UCSD-AML1 (cell line): ENCODE results near the gene TSR1.
"Not testable (repeated sequence)": the region's sequence is repeated elsewhere in the genome, so short reads cannot be mapped to it uniquely, and the experiment has no call there.

Experiments used
- DNase-seq: peaks from one replicate; lab custom pipeline; 2025; ENCODE audit not compliant: unreplicated experiment; lab: John Stamatoyannopoulos, UW

The TSR1 gene

GRCh38 chr17:2338315-2338657 lies 2.0 kb upstream of the TSR1 start:
- no peak for DNase-seq

- peak; percentile 69 for DNase-seq
Measured at GRCh38 chr17:2337544-2338314, 1.5 kb upstream of the TSR1 start.

GRCh38 chr17:2336852-2337543 lies 741 bp upstream of the TSR1 start, which contains the start of gene SGSM2:
SGSM2 (plus strand) TSS chr17:2337501; CDS start chr17:2337689, 188 bp downstream.
- DNase-seq = peak; percentile 69

GRCh38 chr17:2335726-2336214 lies 487 bp downstream of the TSR1 start:
- no peak for DNase-seq

GRCh38 chr17:2331303-2331702 lies 5.0 kb downstream of the TSR1 start:
- no peak for DNase-seq

DNA sequence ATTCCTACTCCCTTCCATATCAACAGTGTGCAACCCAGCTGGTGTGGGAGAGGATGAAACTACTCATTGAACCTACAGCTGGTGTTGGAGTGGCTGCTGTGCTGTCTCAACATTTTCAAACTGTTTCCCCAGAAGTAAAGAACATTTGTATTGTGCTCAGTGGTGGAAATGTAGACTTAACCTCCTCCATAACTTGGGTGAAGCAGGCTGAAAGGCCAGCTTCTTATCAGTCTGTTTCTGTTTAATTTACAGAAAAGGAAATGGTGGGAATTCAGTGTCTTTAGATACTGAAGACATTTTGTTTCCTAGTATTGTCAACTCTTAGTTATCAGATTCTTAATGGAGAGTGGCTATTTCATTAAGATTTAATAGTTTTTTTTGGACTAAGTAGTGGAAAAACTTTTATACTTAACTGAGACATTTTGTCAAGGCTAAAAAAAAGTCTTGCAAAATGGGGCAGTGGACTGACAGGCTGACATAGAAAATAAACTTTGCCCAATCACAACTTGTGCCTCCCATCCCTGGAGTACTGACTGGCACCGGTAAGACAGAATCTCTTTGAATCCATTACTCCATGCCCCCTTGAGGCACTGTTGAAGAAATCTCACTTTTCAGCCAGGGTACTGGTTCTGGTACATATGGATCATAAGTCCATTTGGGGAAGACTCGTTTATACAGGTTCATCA lies 12.5 kb downstream of the TSR1 start:
- DNase-seq = no peak

- DNase-seq = no peak
Measured at GRCh38 chr17:2321399-2321798, 14.9 kb downstream of the TSR1 start.

DNA sequence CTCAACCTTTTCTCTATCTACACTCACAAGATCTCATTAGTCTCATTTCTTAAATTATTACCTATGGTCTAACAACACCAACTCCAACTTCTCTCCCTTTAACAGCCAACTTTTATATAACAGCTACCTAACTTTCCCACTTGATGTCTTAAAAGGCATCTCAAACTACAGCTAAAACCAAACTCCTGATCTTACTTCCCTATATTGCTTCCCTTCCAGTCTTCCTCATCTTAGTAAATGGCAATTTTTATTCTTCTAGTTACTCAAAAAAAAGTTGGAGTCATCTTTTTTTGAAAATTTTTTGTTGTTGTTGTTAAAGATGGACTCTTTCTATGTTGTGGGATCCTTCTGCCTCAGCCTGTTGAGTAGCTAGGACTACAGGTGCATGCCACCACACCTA lies 17.2 kb downstream of the TSR1 start:
- no peak for DNase-seq

DNA sequence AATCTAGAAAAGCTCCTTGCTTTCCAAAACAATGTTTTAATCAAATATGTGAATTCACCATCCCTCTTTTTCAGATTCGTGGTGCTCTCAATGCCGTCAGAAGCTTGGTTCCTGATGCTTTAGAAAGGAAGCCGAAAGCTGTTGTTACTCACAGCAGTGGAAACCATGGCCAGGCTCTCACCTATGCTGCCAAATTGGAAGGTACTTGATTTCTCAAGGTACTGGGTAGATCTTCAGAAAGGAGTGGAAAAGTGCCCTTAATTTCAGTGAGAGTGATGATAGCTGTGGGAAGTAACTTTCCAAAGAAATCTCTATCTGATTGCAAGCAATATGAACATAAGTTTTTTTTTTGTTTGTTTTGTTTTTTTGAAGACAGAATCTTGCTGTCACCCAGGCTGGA lies 18.5 kb downstream of the TSR1 start:
- DNase-seq = no peak

DNA sequence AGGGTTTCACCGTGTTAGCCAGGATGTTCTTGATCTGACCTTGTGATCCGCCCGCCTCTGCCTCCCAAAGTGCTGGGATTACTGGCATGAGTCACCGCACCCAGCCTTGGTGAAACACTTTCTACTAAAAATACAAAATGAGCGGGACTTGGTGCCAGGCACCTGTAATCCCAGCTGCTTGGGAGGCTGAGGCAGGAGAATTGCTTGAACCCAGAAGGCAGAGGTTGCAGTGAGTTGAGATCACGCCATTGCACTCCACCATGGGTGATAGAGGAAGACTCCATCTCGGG lies 19.4 kb downstream of the TSR1 start:
- DNase-seq = not testable (repeated sequence)

GRCh38 chr17:2312736-2313135 lies 23.5 kb downstream of the TSR1 start:
- no peak for DNase-seq

DNA sequence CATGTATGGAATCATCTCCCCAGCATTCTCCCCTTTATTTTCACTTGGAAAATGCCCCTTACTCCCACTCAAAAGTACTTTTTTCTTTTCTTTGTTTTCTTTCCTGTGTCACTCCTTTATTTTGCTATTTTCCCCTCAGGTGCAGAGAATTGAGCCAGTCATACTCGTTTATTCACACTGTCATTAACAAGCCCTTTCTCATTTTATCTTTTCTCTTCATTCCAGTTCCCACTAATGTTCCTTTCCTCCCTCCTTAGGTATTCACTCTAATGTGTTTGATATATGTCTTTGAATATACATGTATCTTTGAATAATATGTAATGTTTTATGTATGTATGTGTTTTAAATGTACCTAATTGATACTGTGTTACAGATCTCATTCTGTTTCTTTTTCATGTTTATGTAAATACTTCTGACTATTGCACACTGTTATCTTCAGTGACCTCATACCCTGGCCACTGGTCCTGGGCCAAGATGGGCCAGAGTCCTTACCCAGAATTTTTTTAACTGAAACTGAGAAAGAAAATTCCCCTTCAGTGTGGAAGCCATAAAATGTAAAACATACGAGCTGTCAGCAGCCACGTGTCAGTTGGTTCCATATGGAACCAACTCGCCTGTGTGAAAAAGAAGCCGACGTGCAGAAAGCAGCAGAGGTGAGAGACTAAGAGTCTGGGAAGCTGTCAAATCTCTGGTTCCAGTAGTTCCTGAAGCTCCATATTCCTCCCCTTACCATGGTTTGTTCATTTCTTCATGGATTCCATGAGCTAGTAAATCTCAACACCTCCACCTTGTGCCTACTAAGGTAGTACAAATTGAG lies 26.7 kb downstream of the TSR1 start:
- no peak for DNase-seq

GRCh38 chr17:2304931-2305330 lies 31.3 kb downstream of the TSR1 start:
- no peak for DNase-seq

GRCh38 chr17:2303204-2304188 lies 32.8 kb downstream of the TSR1 start, which contains the start of the genes SMG6 and SRR:
SMG6 (minus strand) TSS chr17:2303785; CDS start chr17:2303720, 65 bp downstream.
SRR (plus strand) TSS chr17:2303950; CDS start chr17:2315561, 11,611 bp downstream.
- DNase-seq = peak; percentile 93

DNA sequence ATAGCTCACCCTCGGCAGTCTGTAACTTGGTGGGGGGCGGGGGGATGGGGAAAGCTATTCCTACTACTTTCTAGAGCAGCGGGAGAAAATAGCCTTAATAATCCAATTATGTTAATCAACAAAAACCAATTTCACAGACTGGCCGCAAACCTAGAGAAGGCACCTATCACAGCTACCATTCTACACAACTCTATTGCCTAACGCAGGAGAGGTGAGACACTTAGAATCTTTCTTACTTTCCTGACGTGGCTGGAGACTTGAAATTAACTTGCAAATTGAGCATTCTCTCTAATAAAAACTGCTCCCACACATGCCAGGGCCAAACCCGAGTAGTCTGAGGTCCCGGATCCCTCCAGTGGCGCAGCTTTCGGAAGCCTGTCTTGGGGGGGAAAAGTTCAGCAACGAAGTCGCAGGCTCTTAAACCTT lies 33.5 kb downstream of the TSR1 start:
- DNase-seq = no peak

GRCh38 chr17:2299756-2300155 lies 36.5 kb downstream of the TSR1 start:
- DNase-seq = no peak

GRCh38 chr17:2299136-2299535 lies 37.1 kb downstream of the TSR1 start:
- no peak for DNase-seq

DNA sequence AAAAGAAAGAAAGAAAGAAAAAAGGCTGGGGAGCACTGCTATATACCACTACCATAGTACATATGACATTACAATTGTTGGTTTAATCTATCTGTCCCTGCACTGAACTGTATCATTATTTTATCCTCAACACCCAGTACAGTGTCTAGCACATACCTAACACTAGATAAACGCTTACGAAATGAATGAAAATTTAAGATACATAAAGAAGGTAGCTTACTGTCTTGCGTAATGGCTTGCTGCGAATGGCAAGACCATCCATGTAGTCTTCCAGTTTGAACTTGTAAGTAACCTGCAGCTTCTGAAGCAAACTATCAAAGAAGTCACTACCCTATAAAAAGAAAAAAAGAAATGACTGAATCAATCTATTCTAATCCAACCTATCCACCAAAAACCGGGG lies 39.2 kb downstream of the TSR1 start:
- DNase-seq = no peak

GRCh38 chr17:2295575-2295974 lies 40.7 kb downstream of the TSR1 start:
- DNase-seq = no peak

GRCh38 chr17:2292100-2292499 lies 44.2 kb downstream of the TSR1 start:
- no peak for DNase-seq
